GM20431 (cell line): Measurements from ENCODE around the gene PPARGC1A.

Experiments used
- in situ Hi-C: fragments of 300-500 bp; cut with MseI, MboI; formaldehyde crosslinking; loops from one replicate; pipeline ENCODE4 v1.15.0; 2020; ENCODE audit warnings: low sequenced_read_pairs; ENCODE audit not compliant: unreplicated experiment

PPARGC1A gene

DNA sequence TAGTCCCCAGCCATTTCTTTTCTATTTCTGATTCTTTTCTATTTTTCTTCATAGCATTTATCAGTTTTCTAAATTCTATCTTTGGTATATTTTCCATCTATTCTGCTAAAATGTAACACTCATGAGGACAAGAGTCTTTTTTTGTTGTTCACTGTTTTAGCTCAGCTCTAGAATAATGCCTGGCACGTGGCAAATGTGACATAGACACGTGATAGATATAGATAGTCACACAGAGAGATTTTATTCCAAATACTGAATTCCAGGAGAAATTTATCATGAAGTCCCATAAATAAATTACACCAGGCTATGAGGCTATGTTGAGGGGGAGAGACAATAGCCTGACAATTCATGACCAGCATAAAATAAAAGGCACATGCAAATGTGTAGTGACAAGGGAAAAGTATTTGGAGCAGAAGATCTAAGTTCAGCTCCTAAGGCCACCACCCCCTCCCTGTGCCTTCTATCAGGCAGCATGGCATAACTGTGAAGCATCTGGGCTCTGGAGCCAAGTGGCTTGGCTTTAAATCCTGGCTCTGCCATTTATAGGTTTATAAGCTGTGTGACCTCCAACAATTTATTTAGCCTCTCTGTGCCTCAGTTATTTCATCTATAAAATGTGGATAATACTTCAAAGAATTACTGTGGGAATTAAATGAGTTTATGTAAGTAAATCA lies 25.7 kb upstream of the PPARGC1A start:
- in situ Hi-C loops = no loop called here

DNA sequence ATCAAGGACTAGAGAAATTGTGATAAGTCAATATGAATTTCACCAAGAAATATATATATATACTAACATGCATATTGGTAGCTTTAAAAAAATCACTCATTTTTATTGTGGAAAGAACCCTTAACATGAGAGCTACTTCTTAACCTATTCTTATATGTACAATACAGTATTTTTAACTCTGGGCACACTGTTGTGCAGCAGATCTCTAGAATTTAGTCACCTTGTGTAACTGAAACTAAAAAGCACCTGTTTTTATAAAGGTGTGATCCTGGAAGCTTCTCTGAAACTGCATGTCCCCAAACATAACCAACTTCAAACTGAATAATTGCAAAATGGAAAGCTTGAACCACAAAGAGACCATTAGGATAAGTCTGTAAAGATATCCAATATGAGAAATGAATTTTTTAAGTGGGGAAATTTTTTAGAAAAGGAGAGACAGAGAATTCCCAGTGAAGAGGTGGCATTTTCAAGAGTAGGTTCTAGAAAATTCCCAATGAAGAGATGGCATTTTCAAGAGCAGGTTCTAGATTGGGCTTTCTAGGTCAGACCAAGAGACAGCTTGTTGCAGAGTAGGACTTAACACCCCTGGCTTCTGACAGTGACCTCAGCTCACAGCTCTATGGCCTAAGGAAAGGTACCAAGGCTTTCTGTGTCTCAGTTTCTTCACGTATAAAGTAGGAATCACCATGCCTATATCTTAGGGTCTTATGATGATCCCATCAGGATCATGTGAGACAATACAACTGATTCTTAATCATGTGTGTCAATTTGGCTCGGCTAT lies 22.0 kb upstream of the PPARGC1A start:
- in situ Hi-C loops = no loop called here

DNA sequence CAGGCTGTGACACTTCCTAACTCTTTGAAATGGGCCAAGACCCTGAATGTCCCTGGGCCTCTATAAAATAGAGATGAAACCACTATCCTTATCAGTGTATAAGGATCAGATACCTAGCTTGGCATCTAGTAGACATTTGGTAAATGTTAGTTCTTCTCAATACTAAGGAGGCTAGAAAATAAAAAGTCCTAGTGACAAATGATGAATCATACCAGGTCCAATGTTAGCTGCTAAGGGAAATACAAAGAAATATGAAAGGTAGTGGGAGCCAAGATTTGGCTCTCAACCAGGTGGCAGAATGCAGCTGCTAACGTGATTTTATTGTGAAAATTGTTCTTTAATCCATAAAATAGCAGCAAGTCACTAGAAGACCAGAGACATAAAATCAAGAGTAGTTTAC lies 19.8 kb upstream of the PPARGC1A start:
- in situ Hi-C loops = no loop called here

DNA sequence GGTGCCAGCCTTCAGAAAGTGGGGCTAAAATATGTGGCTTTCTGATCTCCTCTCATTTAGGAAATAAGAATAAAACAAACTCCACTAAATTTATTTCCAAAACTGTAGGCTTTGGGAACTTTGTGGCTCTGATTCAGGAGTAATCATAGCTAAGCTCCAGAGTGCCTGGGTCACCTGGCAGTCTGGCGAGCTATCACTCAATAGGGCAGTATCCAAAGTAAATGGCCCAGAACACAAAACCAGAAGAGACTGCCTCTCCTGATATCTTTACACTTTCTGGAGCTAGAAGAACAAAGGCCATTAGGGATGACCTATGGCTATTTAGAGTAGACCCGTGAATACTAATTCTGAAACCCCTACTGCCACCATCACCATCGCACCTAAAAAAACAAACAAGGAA lies 17.0 kb upstream of the PPARGC1A start:
- in situ Hi-C loops = no loop called here

DNA sequence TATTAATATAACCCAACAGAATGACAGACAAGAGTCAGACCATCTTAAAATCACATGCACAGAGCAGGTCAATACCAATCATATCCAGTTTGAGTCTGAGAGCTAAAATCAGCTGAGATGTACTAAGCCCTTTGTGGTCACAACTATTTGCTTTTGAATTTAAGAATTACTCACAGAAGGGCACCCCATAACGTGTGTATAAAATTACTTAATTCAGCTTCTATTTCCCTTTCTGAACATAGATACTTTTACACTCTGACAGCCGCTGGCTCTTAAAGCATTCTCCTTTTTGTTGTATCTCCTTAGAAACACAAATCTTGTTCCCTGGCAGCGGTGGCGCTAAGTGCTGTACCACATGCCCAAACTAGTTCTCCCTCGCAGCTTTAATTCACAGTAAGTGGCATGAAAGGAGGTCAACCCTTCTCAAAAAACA lies 14.8 kb upstream of the PPARGC1A start:
- in situ Hi-C loops = no loop called here

DNA sequence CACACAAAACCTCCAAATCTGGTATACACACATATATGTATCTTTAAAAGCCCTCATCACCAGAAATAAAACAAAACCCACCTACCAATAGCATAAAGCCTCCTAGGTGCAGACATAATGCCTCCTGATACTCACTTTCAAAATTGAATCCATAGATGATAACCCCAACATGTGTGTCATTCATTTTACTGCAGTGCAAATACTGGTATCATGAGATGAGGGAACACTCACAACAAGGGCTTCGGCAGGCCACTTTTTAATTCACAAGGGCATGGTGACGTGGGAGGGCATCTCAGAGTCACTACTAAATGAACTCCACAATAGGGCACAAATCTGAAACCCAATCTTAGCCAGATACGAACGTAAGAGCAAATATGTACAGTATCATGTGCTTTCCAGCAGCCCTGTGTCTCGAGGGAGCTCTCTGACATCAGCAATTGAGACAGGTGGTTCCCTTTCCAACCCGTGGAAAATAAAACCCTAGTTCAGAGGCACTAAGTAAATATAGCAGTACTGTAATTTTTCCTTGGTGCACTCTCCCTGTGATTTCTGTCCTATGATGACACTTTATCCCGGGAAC lies 14.1 kb upstream of the PPARGC1A start:
- in situ Hi-C loops = no loop called here

DNA sequence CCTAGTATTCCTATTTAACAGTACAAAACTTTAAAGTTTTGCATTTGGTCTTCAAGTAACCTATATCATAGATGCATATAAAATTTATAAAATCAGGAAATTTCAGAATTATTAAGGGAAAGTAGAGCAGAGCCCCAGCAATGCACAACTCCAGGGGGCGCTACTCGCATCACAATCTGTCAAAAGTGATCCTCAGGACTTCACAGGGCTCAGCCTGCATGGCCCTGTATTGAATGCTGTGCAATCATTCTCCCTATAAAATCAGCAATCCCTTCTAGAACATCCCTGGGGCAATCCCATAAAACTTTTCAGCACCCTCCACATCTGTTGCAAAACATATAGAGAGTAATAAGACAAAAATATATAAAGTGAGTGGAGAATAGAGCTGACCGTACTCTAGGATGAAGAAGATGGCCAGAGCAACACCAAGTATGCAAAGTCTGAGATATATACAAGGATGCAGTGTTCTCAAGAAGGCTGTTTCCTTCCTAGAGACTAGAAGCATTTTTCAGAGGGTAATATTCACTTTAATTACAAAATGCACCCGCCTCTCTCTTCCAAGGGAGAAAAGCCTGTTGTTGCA lies 12.5 kb upstream of the PPARGC1A start:
- in situ Hi-C loops = no loop called here

DNA sequence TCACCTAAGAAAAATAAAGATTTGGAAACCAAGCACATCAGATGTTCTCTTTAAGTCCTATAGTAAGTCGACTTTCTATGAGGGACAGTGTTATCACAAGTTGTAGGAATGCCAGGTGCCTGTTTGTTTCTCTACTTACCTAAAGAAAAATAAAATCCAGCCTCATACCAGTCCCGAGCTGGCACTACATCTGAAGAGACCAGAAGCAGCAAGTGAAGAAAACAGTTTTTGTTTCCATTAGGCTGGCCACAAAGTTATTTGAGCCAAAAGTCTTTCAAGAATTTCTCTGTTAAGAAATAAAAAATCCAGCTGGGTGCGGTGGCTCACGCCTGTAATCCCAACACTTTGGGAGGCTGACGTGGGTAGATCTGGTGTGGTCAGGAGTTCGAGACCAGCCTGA lies 10.8 kb upstream of the PPARGC1A start:
- in situ Hi-C loops = no loop called here

DNA sequence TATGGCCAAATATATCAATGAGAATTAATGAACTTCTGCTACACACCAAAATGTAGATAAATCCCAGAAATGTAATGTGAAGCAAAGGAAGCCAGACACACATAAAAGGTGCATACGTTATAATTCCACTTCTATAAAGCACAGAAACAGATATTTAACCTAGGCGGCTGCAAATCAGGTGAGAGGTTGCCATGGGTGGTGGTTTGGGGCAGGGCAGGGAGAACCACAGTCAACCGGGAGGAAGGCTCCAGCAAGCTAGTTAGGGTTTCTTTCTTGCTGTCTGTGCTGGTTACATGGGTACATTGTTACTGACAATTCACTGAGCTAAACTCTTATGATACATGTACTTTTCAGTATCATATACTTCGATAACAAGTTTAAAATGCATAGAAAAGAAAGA lies 9.7 kb upstream of the PPARGC1A start:
- in situ Hi-C loops = no loop called here

DNA sequence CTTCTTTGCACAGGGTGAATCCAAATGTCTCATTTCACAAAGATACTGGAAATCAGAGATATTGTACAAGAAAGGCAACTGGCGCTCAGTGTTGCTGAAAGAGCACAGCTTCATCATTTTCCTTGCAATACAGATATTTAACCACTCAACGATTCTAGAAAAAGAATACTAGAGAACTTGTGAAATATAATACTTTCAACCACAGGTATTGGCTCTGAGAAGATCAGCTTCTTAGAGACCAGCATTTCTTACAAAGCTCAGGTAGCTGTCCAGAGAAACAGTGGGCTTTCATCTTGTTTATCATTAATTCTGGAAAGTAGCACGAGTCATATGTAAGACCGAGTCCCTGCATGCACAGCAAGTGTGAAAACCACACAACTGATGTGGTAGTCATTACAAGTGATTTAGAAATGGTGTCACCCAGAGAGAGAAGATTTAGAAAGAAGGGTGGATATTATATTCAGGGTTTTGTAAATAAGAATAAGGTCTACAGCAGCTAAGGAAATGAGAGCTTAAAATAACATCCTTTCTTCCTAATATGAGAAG lies 7.8 kb upstream of the PPARGC1A start:
- in situ Hi-C loops = no loop called here

DNA sequence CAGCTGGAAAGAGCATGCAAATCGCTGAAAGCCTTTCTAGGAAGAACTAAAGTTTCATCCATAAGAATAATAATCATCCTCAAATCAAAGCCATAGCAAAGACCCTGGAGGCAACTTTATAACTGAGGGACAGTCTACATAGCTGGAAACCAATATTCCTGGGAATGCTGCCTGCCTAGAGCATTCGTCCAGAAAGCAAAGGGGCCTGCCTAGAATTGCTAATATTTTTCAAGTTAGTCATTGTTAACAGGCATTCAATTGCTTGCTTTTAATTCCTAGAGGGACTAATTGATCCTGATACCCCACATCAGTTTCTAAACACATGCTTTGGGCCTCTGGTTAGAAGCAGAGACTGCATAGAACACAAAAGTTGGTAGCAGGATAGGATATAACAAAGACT lies 4.2 kb upstream of the PPARGC1A start:
- in situ Hi-C loops = no loop called here

DNA sequence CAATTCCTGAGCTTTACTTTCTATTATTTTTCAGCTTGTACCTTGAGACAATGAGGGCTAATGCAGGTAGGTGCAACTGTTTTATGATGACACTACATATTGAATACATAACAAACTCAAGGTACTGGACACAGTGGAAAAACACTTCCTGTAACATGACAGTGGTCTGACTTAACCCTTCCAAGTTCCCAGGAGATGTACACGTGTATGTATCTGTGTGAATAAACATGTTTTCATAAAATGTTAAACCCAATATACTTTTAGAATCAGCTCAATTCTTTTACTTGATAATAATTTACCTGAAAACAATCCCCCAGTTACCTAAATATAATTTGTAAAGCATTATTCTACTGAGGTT lies 1.2 kb upstream of the PPARGC1A start:
- in situ Hi-C loops = no loop called here

DNA sequence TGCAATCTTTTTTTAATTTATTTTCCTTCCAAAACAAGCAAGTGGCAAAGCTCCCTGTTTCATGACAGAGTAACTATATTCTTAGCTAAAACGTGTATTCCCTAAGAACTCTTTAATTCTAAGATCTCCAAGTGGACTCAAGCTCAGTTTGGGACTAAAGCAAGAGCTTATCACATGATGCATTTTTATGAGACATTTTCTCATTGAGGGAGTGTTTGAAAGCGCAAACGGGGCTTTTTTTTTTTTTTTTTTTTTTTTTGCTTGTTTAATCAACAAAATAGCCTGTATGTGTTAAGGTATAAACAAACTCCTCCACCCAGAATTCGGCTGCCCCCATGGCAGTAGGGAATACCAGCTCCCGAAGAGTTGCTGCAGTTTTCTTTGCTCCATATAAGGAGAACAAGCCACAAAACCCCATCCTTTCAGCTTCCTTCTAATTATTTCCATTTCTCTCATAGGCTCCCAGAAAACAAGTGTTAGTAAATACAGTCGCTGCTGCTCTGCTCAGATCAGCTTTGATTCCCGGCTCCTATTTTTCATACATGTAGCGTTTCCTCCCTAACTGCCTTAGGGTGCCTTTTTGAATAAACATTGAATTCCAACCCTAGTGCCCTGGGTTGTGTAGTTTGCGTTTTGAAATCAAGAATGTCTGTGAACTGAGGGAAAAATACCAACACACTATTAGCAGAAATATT lies 669 bp upstream of the PPARGC1A start:
- in situ Hi-C loops = no loop called here

DNA sequence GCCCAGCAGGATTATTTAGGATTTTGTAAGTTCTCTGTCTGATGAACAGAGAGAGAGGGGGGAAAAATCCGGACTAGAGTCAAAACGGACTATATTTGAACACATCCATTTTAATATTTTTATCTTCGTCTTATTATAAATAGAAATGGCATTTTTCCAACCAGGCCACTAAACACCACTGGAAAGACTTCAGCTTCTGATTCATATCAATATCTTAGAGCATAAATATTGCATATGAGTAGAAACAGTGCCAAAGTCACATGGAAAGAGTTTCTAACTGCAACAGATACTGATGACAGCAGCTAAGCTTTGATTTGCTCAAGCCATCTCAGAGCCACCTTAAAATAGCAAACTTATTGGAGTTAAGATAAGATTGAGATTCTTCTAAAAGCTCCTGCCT lies 456 bp downstream of the PPARGC1A start:
- in situ Hi-C loops = no loop called here

DNA sequence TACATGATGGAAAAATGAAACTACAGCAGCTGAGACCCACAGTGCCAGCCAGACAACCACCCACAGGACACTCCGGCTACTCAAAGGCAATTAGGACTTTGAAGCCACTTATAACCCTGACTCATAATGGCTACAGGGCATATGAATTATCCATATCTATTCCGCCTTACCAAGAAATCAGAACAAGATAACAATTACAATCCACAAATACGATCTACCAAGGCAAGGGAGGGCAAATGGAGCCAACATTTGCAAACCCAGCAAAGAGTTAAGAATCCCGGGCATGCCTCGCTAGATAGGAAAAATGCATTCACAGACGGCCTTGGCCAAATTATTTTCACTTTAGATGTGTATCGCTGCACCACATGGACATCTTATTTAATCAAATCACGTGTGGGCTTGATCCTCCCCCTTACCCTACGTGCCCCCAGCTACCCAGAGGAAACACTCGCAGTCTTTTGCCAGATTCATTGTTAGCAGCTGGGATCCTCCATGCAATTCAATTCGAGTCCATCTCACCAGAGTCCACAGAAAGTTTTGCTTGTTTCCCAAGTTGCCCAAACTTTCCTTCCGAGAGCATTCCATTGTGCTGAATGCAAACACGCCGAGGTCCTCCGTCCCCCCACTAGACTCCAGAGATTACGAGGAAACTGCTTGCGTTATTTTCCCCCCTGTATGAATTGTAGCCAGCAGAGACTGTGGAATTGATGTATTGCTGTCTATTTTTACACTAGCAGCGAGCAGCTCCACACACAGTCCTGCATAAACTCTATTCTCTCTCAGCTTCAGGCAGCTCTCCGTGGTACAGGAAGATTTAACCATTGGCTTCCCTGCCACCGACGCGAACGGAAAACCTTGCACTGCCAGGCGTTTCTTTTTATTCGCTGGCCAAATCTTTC lies 1.2 kb downstream of the PPARGC1A start:
- in situ Hi-C loops = no loop called here

DNA sequence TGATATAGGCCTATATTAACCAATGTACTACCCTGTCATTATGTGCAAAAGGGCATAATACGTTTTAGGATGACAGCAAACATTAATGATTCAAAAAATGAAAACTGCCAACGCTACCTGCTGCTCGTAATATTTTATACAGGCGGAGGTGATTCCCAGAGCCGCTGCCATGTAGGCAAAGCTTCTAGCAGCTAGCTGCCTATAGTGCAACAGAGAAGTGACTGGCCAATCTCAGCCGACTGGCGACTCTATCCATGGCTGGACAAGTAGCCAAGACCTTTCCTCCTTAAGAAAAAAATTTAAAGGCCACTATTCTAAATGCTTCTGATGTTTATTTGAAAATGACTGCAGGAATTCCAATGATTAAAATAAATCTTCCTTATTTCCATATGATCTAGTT lies 1.9 kb downstream of the PPARGC1A start:
- in situ Hi-C loops = no loop called here

DNA sequence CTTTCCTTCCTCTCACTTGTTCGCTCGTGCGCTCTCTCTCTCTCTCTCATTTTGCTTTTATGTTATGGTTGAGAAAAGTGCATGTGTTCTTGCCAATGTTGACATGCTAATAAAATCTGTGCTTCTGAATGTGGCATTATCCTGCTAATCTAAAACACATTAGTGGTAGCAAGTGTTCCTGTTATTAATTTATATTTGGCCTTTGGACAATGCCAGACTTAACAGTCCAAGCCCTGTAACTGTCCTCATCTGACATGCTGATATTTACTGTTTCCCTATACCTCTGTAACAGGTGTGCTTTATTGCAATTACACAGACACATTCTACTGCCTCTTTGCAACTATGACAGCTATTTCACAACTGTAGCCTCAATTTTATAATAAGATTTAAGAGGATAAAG lies 2.7 kb downstream of the PPARGC1A start:
- in situ Hi-C loops = no loop called here

DNA sequence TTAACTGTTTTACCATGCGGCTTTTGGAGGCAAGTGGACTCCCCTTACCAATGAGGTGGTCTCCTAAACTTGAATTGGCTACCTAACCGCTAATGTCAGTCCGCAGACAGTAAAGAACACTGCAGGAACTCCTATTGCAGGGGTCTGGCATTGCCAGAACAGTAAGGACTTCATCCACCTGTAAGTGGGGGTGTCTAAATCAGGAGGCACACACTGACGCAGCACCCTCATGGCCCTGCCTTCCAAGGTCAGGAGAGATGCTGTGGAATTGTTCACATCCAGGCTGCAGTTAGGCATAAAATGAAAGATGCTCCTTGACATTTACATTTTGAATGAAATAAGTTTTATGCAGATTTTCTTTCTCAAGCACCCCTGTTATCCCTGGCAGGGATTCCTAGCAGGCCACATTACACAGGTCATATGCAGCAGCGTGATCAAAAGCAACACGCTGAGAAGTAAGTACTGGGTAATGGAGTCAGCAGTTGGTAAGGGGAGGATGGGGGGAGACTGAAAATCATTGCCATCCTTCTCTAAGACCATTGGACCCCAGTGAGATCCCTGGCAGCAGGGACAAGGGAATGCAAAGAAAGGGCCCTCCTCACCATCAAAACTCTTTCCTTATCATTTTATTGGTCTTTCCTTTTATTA lies 3.8 kb downstream of the PPARGC1A start:
- in situ Hi-C loops = no loop called here

DNA sequence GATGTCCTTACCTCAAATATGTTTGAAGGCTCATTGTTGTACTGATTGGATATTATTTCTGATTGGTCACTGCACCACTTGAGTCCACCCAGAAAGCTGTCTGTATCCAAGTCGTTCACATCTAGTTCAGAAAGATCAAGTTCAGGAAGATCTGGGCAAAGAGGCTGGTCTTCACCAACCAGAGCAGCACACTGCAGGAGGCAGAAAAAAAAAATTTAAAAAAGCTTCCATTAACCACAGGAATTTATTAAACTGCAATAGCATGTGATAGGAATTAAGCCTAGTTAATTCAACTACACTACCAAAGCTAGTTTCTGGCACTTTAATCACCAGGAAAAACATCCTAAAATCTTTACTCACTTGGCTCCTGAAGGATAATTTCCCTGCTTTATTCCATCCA lies 5.1 kb downstream of the PPARGC1A start:
- in situ Hi-C loops = no loop called here
